Skin of body (tissue), 2 donors: ENCODE data around the gene SMIM10L1. TPM values are rescaled to one million over a fixed set of nuclear protein-coding genes. Genes with fewer than 3 reads are reported as not detected.

Experiments used
- DNase-seq: peaks from one replicate; lab custom pipeline; 2025; lab: John Stamatoyannopoulos, UW
- total RNA-seq: library from RNA; depleted of rRNA; stranded (reverse); fragments of >200 nt; gene quantifications from one replicate; pipeline ENCODE4 v1.2.3, GENCODE V29; 2014

The SMIM10L1 gene
- total RNA-seq: 4.1 TPM

DNA sequence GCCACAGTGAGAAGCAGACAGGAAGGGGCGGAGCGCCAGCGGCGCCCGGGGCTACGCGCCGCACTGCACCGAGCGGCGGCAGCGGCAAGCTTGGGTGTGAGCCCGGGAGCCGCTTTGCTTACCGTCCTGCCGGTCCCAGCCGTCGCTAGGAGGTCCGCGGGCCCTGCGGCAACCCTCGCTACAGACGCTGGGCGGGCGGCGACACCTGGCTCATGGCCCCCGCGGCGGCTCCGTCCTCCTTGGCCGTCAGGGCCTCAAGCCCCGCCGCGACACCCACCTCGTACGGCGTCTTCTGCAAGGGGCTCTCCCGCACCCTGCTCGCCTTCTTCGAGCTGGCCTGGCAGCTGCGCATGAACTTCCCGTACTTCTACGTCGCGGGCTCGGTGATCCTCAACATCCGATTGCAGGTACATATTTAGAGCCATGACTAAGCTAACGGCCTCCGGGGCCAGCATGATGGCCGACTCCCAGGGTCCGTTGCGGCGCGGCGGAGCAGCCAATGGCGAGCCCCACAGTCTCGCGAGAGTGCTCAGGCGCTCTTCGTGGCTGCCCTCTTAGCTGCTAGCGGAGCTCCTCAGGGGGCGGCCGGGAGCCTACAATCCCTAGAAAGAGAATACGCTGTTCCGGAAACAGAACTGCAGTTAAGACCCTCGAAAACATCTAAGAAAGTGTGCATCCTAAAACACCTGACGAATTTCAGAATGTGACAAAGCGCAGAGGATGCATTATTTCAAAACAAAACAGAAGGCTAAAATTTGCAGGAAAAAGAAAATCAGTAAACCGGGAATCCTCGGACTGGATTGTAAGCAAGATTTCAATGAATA, at the start of gene SMIM10L1:
TSS of gene SMIM10L1 (plus strand) at position 50 of the 824 bp plus-strand sequence. CDS start at position 213, 163 bp downstream.
- DNase-seq: peak; percentile 89

GRCh38 chr12:11130382-11130781, 40.6 kb upstream of the SMIM10L1 start:
- DNase-seq: no peak

DNA sequence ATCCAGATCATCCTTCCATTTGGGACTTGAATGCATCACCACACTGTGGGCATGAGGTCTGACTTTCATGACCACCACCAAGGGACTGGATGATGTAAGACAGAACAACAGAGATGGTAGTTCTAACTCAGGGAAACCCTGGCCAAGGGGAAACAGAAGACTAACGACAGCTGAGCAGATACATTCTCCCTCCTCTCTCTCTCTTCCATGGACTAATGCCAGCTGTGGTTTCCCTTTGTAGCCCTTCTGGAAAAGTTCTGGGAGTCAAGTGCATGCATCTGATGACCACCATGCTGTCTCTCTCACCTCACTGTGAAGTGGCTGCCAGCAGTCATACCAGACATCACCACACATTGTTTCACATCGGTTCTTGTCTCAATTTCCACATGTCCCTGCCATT, 40.0 kb upstream of the SMIM10L1 start:
- no peak for DNase-seq

GRCh38 chr12:11133162-11133561, 37.8 kb upstream of the SMIM10L1 start:
- no peak for DNase-seq

DNA sequence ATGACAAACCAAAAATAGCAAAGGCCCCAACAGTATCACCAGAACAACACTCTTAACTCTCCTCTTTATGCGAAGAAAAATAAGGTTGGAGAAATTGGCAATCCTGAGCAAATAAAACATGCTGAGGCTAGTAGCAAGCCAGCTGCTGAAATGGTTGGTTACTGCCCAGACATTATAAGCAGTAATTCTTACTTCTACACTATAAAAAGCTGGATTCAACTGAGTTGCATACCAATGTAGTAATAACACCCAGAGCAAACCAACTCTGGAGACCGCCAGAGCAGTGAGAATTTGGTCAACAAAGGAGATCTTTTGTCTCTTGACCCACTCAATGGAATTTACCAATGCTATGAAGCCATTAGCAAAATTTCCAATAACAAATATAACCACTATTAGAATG, 37.2 kb upstream of the SMIM10L1 start:
- DNase-seq: no peak

DNA sequence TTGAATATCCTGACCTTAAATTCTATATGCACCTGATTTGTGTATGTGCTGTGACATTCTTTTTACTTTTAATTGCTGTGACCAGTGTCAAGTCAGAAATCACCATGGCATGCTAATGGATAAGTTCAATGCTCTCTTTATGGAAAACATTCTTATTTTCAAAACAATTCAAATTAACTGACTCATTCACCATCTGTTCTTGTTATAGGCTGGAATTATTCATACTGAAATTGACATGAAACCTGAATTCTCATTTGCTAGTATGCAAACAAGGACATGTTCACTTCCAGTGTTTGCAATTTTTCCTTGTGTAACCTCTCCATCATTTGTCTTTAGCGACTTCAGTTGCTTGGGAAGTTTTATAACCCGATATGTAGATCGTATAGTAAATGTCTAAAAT, 36.7 kb upstream of the SMIM10L1 start, which contains the start of gene TAS2R30:
TSS of gene TAS2R30 (minus strand) at position 340 of the 400 bp plus-strand sequence. CDS start 400 bp downstream, outside the sequence.
- DNase-seq: no peak

- DNase-seq: no peak
These were observed 34.9 kb upstream of the SMIM10L1 start for GRCh38 chr12:11136075-11136474.

DNA sequence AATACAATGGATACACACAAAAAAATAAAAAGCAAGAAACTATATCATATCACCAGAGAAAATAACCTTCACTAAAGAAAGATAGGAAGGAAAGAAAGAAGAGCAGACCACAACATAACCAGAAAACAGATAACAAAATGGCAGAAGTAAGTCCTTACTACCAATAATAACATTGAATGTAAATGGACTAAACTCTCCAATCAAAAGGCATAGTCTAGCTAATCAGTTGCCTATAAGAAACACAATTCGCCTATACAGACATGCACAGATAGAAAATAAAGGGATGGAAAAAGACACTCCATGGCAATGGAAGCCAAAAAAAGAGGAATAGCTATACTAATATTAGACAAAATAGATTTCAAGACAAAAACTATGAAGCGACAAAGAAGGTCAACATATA, 27.6 kb upstream of the SMIM10L1 start:
- no peak for DNase-seq

- no peak for DNase-seq
These were observed 26.7 kb upstream of the SMIM10L1 start for GRCh38 chr12:11144297-11144696.

GRCh38 chr12:11147420-11147819, 23.6 kb upstream of the SMIM10L1 start:
- no peak for DNase-seq

GRCh38 chr12:11150832-11151231, 20.2 kb upstream of the SMIM10L1 start:
- no peak for DNase-seq

GRCh38 chr12:11152725-11153124, 18.3 kb upstream of the SMIM10L1 start:
- DNase-seq: no peak

DNA sequence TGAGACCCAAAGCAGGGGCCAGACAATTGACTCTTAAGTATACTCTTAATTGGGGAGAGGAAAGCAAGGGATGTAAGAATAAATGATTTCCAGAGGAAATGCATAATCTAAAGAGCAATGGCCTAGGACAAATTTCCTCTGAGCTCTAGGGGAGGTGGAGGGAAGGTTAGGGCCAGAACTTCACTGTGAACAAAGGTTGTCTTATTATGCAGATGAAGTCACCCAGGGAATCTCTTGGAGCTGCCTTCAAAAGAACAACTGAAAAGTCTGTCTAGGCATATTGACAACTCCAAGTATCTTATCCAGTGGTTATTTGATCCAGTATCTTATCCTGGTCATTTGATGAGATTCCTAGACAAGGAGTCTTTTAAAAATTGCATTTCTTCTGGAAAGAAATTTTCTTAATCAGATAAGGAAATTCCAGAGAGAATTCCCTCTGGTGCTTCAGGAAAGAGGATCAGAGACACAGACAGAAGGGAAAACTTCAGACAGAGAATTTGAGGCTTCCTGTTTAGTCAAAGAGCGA, 16.5 kb upstream of the SMIM10L1 start:
- no peak for DNase-seq

- no peak for DNase-seq
These were observed 12.0 kb upstream of the SMIM10L1 start for GRCh38 chr12:11158885-11159444.

DNA sequence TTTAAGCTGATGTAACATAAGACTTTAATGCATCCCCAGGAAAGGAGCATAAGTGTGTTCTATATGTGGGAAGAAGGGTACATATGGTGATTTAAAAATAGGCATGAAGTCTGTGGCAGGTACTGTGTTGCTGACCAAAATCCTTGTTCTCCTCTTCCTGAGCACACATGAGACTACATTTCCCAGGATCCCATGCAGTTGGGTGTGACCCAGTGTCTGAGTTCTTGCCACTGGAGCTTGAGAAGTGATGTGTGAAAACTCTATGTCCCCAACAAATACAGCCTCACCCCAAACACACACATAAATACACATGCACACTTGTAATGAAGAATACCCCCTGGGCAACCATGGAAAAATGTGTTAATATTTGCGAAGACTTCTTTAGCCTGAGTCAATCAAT, 8.5 kb upstream of the SMIM10L1 start:
- DNase-seq: no peak

GRCh38 chr12:11164384-11164783, 6.6 kb upstream of the SMIM10L1 start:
- DNase-seq: no peak

DNA sequence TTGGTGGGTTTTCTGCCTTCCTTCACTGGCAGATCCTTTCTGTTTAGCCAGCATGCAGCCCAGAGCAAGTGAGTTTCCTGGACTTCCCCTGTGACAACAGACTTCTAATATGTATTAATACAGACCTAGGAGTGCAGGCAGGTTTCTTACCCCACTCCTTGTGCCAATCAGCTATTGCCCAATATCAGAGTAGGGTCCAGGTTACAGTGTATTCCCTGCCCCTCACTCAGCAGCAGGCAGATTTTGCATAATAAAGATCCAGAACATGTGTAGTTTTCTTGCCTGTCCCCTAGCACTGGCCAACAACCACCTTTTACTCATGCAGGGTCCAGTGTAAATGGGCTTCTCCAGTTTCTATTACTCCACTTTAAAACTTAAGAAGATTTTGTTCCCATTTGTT, 4.7 kb upstream of the SMIM10L1 start:
- no peak for DNase-seq

DNA sequence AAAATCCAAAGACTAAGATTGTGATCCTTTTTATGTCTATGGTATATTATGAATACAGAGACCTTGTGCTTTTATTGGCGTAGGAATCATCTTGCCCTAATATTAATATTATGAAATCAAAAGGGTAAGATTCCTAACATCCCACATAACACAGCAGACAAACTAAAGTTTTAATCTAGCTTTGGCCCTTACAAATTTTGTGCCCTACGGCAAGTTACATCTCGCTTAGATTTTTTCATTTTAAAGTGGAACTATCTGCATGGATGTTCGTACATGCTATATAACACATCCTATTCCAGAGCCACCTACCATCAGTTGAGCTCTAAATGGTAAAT, 217 bp upstream of the SMIM10L1 start:
- DNase-seq: no peak

GRCh38 chr12:11171969-11172675, 1.1 kb downstream of the SMIM10L1 start:
- DNase-seq: peak; percentile 25

DNA sequence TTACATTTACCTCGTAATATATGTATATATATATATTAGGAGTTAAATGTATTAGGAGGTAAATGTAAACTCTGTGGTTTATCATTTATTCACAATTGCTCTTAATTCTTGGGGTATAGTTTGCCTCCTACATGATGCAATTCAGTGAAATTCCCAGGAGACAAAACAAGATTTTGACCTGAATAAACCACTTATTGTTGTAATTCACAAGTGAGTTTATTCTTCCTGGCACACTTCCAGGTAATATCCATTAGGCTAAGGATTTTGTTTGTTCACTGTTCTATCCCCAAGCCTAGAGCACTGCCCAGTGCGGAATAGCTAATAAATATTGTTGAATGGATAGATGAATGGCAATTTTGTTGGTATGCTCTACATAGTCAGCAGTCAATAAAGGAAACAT, 3.0 kb downstream of the SMIM10L1 start:
- DNase-seq: no peak

GRCh38 chr12:11178250-11178649, 7.3 kb downstream of the SMIM10L1 start:
- no peak for DNase-seq

- DNase-seq: no peak
These were observed 11.5 kb downstream of the SMIM10L1 start for GRCh38 chr12:11182529-11182928.
